Fibroblast of the aortic adventitia (primary cell): Measurements from ENCODE around the gene HSF4. TPM values are rescaled to one million over a fixed set of nuclear protein-coding genes. Genes with fewer than 3 reads are reported as not detected.
"Not testable (repeated sequence)": the region's sequence is repeated elsewhere in the genome, so short reads cannot be mapped to it uniquely, and the experiment has no call there.

Experiments
- DNase-seq: peaks from one replicate; pipeline ENCODE4 v3.0.0-alpha.2; 2010; ENCODE audit warnings: low read depth
- H3K4me3 ChIP-seq: 2 replicates; pipeline ENCODE4 v1.5.1; 2011; ENCODE audit warnings: low read depth, mild to moderate bottlenecking, control low read depth, low read length, moderate library complexity
- CTCF ChIP-seq: IDR thresholded peaks from 2 replicates; pipeline ENCODE4 v1.5.1; 2011; ENCODE audit warnings: mild to moderate bottlenecking, low read length, control low read depth, inconsistent platforms; ENCODE audit not compliant: insufficient read depth
- total RNA-seq: library from RNA; depleted of rRNA; stranded (reverse); fragments of >200 nt; gene quantifications from 2 replicates; pipeline ENCODE4 v1.2.3, GENCODE V29; 2012; ENCODE audit warnings: low replicate concordance

The HSF4 gene
- 6.4 and 17.9 TPM in 2 replicates for total RNA-seq

GRCh38 chr16:67164599-67165061, at the start of gene HSF4:
Gene HSF4, plus strand, starts transcription at chr16:67164745. Its CDS starts 67 bp downstream, at chr16:67164812.
- peak within 1 kb of the TSS; percentile 41 for H3K4me3 ChIP-seq
- DNase-seq, result no peak
- no peak for TF ChIP-seq CTCF

GRCh38 chr16:67114793-67115192, 49.8 kb upstream of the HSF4 start:
- DNase-seq, result no peak
- no peak for TF ChIP-seq CTCF
- no peak overlapping the region for H3K4me3 ChIP-seq

GRCh38 chr16:67115639-67116038, 48.9 kb upstream of the HSF4 start:
- peak; percentile 75 for DNase-seq
- no peak for TF ChIP-seq CTCF
- no peak overlapping the region for H3K4me3 ChIP-seq

GRCh38 chr16:67116388-67117311, 47.9 kb upstream of the HSF4 start:
- H3K4me3 ChIP-seq, result no peak overlapping the region
- TF ChIP-seq CTCF, result no peak
- DNase-seq, result no peak

GRCh38 chr16:67117716-67118115, 46.8 kb upstream of the HSF4 start:
- TF ChIP-seq CTCF, result no peak
- H3K4me3 ChIP-seq, result no peak overlapping the region

GRCh38 chr16:67120025-67120424, 44.5 kb upstream of the HSF4 start:
- no peak overlapping the region for H3K4me3 ChIP-seq
- no peak for DNase-seq
- no peak for TF ChIP-seq CTCF

More at GRCh38 chr16:67117716-67118115, 46.8 kb upstream of the HSF4 start:
- no peak for DNase-seq

GRCh38 chr16:67122799-67123198, 41.7 kb upstream of the HSF4 start:
- not testable (repeated sequence) for H3K4me3 ChIP-seq, DNase-seq
